Measurements from ENCODE around the gene MYOM1.
"Not testable (repeated sequence)": the region's sequence is repeated elsewhere in the genome, so short reads cannot be mapped to it uniquely, and the experiment has no call there.

The MYOM1 gene

GRCh38 chr18:3052411-3052758, 167.4 kb downstream of the MYOM1 start:
- DNase-seq = no peak

GRCh38 chr18:3051718-3052410, 167.9 kb downstream of the MYOM1 start:
- peak; percentile 50 for DNase-seq

- DNase-seq = not testable (repeated sequence)
Observed at GRCh38 chr18:3049897-3050454, 169.8 kb downstream of the MYOM1 start.

- no peak for DNase-seq
Observed at GRCh38 chr18:3048820-3049349, 170.9 kb downstream of the MYOM1 start.

GRCh38 chr18:3048121-3048520, 171.6 kb downstream of the MYOM1 start:
- peak; percentile 65 for DNase-seq

GRCh38 chr18:3046216-3046808, 173.5 kb downstream of the MYOM1 start:
- DNase-seq = no peak

GRCh38 chr18:3044931-3045698, 174.7 kb downstream of the MYOM1 start:
- no peak for DNase-seq

DNA sequence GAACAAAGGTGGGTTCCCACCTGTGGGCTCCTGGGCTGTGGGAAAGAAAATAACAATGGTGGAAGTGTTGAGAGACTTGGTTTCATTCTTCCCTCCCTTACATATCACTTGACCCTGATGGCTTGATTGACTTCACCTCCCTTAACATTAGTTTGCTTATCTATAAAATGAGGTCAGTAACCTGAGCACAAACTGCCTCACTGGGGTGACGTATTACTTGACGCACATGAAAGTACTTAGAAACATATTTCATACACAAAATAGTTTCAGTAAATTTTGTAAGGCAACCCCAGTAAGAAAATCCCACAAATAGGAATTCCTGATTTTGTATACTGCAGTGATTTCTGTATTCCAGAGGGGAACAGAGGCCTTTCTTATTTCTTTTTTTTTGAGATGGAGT, 177.4 kb downstream of the MYOM1 start:
- DNase-seq = no peak

- DNase-seq = no peak
Observed at GRCh38 chr18:3041843-3042242, 177.9 kb downstream of the MYOM1 start.

DNA sequence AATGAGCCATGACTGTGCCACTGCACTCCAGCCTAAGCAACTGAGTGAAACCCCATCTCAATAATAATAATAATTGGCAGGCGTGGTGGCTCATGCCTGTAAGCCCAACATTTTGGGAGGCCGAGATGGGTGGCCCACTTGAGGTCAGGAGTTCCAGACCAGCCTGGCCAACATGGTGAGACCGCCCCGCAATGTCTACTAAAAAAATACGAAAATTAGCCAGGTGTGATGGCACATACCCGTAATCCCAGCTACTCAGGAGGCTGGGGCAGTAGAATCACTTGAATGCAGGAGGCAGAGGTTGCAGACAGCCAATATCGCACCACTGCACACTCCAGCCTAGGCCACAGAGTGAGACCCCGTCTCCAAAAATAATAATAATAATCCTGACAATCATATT, 178.9 kb downstream of the MYOM1 start:
- no peak for DNase-seq

GRCh38 chr18:3040173-3040572, 179.6 kb downstream of the MYOM1 start:
- no peak for DNase-seq

- DNase-seq = peak; percentile 66
Observed at GRCh38 chr18:3037423-3037915, 182.3 kb downstream of the MYOM1 start.

- no peak for DNase-seq
Observed at GRCh38 chr18:3036108-3036507, 183.7 kb downstream of the MYOM1 start.

DNA sequence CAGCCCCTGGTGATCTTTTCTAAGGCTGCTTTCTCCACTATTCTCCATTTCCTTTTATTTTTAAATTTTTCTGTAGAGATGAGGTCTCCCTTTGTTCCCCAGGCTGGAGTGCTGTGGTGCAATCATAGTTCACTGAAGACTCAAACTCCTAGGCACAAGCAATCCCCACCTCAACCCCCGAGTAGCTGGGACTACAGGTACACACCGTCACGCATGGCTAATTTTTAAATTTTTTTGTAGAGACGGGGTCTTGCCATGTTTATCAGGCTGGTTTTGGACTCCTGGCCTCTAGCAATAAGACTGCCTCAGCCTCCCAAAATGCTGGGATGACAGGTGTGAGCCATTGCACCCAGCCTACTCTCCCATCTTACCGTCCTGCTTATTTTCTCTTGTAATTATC, 184.1 kb downstream of the MYOM1 start:
- no peak for DNase-seq

GRCh38 chr18:3032721-3033120, 187.0 kb downstream of the MYOM1 start:
- no peak for DNase-seq

DNA sequence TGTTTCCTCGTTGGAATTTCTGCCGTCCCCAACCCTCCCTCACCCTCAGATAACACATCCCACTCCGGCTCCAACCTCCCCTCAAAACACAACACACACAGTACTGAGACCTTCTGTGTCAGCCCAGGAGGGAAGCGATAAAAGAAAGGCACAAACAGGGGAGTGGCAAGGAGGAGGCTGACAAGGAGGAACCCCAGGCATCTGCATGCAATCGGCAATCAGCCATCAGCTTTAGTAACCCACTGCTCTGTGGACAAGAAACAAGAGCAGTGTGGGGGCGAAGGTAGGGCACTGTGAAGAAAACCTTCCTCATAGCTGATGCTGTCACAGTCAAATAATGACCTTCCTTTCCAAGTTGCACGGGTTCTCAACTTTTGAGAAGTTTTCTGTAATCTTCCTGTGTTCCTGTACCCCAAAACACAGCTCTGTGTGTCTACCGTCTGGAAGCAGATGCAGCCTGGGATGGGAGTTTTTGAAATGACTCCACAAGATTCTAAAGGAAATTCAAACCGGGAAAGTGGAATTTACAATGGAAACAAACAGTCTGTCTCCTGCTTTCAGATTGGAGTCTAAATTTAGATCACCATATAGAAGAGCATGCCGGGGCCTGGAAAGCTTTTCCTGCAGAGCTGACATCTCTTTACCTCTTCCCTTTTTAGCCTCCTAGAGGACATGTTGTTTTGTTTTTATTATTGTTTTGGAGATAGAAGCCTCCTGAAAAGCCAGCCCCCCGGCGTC, 190.4 kb downstream of the MYOM1 start:
- no peak for DNase-seq

- DNase-seq = not testable (repeated sequence)
Observed at GRCh38 chr18:3028115-3028514, 191.7 kb downstream of the MYOM1 start.

GRCh38 chr18:3027370-3027891, 192.3 kb downstream of the MYOM1 start:
- DNase-seq = no peak

GRCh38 chr18:3025544-3025943, 194.2 kb downstream of the MYOM1 start:
- DNase-seq = no peak

- DNase-seq = not testable (repeated sequence)
Observed at GRCh38 chr18:3023603-3024002, 196.2 kb downstream of the MYOM1 start.
